ENCODE data around the gene SLC12A6.

- TF ChIP-seq POLR2AphosphoS5 (IDR thresholded peaks at IDR 0.05; ENCODE audit: borderline replicate concordance, low read depth, low read length): no peak
- no peak for TF ChIP-seq FOXP2 (optimal IDR thresholded peaks at IDR 0.05; ENCODE audit: control extremely low read depth, extremely low read length, insufficient read depth)
These were observed 2.2 kb downstream of the SLC12A6 start for GRCh38 chr15:34335176-34336032.

Measured in SK-N-MC (cell line).